Hematopoietic multipotent progenitor cell treated with erythropoietin and hydrocortisone succinate and interleukin-3 and kit ligand, for 15 days (in vitro differentiated cells): ENCODE measurements around the gene RRP36.
"Not testable (repeated sequence)": the region's sequence is repeated elsewhere in the genome, so short reads cannot be mapped to it uniquely, and the experiment has no call there.

Source experiments
- DNase-seq: peaks from one replicate; pipeline ENCODE4 v3.0.0-alpha.2; 2015; ENCODE audit warnings: low spot score

RRP36 gene

DNA sequence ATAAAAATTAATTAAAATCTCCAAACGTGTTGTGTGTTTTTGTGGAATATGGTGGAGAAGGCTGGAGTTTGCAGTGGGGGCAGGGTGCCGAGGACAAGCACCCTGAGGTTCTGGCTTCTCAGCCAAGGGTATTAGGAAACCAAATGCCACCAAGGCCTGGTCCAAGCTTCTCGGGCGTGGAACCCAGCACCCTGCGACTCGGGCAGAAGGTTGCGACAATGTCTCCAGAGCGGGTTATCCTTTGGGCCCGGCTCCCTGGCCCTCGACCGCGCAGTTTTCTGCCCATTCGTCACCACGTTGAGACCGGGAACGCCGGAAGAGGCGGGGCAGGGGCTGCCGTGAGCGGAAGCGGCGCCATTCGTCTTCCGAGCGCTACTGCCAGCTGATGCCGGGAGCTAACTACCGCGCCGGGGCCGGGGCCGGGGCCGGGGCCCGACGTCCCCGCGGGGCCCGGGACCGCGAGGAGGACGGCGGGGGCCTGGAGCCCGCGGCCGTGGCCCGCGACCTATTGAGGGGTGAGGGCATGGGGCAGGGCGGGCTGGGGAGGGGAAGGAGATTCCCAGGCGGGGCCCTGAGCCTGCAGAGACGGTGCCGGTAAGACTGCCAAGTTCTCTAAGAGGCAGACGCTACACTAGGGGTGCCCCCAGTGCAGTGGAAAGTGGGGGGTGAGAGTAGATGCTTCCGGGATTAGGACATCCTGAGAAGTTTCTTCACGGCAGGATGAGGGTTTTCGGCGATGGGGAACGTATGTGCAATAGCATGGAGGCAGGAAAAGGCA is at the start of gene RRP36:
Gene RRP36 (plus strand): TSS at position 354 of the 778 bp plus-strand sequence. CDS start 32 bp downstream, at position 386.
- DNase-seq = peak; percentile 74

- no peak for DNase-seq
These were observed 49.6 kb upstream of the RRP36 start for GRCh38 chr6:42971746-42972327.

- no peak for DNase-seq
These were observed 47.5 kb upstream of the RRP36 start for GRCh38 chr6:42973926-42974325.

DNA sequence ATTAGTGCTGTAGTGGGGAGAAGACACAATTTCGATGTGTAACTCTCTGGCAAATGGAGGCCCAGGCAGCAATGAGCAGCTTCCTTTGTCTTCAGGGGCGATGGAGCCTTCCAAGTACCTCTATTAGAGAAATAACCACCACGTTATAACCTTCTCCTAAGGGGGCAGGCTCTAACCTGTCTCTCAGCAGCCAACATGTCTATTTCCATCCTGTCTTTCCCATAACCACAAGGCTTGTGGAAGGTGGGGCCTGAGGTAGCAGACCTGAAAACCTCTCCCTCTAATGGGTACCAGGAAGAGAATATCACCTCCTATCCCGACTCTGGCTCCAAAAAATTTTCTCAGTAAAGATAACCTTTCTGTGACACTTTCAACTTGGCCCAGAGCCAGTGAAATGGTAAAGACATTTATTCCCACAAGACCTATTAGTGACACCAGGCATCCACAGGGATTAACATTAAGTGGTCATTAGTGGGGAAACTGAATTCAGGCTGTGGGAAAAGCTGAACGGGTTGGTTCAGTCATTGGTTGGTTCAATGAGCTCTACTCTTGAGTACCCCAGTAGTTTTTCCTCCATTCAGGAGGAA is 46.4 kb upstream of the RRP36 start:
- DNase-seq = no peak

GRCh38 chr6:42978487-42978838 is 43.0 kb upstream of the RRP36 start:
- DNase-seq = peak; percentile 28

GRCh38 chr6:42978839-42979522 is 42.4 kb upstream of the RRP36 start, which contains the start of gene PEX6:
PEX6 (minus strand) TSS chr6:42979181; CDS start chr6:42979150, 31 bp downstream.
- DNase-seq = peak; percentile 77

GRCh38 chr6:42979523-42980177 is 41.8 kb upstream of the RRP36 start:
- DNase-seq = no peak

GRCh38 chr6:42981836-42982235 is 39.6 kb upstream of the RRP36 start:
- no peak for DNase-seq

GRCh38 chr6:42984001-42984923 is 37.2 kb upstream of the RRP36 start, which contains the start of gene PPP2R5D:
PPP2R5D (plus strand) TSS chr6:42984570; CDS start chr6:42984678, 108 bp downstream.
- peak; percentile 99 for DNase-seq

DNA sequence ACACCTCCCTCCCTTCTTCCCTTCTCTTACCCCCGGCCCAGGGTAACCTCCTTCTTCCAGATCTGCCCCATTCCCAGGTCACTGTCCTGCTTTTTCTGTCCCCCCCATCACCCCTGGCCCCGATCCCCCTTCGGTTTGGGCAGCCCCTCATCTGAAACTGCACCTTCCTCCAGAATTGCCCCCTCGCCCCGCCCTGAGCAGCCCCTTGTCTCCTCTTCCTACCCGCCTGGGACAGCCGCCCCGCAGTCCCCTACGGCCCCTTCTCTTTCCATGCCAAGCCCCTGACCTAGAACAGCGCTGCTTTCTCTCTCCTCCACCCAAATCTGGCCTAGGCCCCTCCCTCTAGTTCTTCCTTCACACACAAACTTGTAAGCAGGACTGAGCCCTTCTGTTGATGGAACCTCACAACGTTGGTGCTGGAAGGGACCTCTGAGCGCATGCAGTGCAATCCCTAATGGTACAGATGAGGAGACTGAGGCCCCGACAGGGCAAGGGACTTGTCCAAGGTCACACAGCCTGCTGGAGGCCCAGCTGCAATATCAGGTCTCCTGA is 36.4 kb upstream of the RRP36 start:
- DNase-seq = no peak

DNA sequence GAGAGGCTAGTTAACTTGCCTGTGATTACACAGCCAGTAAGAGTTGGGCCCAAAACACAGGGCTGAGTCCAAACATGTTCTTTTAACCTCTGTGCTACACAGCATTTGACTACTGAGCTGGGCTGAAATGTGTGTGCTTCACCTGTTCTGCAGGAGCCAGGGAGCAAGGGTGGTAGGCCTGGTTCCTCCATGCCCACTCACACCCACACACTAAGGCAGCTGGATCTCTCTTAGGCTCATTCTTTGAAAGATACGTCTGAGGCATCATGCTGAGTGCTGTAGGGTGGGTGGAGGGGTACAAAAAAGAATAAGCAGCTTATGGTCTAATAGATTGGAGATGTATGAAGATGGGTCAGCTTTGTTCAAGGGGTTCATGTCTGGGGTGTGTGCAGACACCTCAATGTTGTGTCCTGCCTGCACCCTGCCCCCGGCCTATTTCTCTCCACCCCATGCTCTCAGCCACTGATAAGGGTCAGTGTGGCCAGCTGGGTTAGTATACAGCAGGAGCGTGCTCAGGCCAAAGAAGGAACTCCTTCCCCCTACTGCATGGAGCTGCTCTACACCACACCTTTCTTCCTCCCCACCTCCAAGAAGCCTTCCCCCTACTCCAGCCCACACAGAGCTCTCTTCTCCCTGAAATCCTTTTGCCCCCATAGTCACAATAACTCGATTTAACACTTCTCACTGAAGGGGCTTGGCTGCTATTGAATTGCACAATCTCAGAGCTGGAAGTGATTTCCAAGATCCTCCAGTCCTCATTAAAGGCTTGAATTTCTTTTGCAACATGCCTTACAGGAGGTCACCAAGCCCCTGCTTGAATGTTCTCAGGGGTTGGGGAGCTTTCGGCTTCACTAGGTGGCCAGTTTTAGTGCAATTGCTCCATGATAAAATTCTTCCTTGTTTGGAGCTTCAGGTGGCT is 33.6 kb upstream of the RRP36 start:
- DNase-seq = no peak

DNA sequence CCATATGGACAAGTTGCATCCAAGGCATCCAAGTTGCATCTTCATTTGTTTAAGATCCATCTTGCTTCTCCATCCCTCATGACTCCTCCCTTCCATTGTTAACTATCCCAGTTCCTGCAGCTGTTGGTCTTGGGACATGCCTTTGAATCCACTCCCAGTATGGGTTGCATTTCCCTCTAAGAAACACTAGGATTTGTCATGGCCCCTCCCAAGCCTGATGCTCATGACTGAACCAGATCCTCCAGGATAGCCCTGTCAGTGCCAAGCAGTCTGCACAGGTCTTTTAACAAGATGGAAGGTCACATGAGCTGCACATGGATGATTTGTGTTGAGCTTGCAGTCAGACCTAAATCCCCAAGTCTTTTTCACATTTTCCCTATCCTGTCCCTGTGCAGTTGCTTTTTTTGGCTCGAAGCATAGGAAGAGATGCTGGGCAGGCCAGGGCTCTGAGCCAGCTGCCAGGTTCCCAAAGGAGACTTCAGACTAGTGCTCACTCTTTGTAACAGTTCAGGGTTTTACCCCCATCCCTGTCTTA is 32.9 kb upstream of the RRP36 start:
- no peak for DNase-seq

DNA sequence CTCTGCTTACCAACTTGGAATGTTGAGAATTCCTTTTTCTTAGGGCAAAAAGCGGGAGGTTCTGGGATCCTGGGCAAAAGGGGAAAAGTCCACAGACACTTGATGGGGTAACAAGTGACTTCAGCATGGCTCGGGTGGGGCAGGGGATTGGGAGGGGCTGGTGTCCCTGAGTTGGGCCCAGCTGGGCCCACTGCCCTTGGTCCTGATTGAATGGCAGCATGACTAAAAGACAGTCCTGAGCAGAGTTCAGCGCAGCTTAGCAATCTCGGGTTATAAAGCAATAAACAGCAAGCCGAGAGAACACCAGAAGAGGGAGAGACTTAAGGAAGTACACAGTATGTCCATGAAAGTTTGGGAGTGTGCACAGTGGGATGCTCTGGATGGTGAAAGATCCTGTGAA is 31.5 kb upstream of the RRP36 start:
- DNase-seq = no peak

- no peak for DNase-seq
These were observed 28.0 kb upstream of the RRP36 start for GRCh38 chr6:42993445-42993844.

DNA sequence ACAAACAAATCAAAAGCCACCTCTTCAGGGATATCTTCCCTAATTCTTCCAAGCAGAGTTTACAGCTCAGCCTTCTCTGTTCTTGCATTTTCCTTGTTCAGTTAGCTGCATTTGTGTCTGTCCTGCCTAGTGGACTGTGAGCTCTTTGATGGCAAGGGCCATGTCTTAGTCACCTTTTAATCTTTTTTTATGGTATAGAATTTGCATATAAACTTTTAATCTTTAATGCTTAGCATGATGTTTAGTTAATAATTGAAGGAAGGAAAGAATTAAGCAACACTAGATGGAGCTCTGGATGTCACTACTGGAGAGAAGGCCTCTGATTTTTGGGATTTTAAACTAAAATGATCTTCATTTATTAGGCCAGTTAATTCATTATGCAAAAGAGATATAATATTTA is 24.9 kb upstream of the RRP36 start:
- no peak for DNase-seq

DNA sequence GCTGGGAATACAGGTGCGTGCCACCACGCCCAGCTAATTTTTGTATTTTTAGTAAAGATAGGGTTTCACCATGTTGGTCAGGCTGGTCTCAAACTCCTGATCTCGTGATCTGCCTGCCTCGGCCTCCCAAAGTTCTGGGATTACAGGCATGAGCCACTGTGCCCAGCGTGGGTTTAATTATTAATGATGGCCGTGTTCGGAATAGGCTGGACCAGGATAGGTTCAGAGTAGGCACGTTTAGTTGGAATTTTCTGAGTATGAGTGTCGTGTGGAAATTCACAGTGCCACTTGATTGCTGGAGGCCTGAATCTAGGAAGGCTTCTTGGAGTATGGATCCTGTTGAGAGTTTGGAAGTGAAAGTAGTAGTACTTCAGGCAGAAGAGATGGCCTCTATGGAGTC is 23.2 kb upstream of the RRP36 start:
- DNase-seq = not testable (repeated sequence)

DNA sequence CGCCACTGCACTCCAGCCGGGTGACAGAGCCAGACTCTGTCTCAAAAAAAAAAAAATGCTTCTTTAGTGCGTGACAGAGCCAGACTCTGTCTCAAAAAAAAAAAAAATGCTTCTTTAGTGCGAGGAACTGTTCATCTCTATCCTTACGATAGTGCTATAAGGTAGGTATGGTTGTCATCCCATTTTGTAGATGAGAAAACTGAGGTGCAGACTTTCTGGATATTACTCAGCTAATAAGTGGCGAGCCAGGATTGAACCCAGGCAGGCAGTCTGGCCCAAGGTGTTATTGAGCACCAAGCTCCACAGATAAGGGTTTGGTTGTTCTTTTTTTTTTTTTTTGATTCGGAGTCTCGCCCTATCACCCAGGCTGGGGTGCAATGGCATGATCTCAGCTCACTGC is 19.6 kb upstream of the RRP36 start:
- no peak for DNase-seq

DNA sequence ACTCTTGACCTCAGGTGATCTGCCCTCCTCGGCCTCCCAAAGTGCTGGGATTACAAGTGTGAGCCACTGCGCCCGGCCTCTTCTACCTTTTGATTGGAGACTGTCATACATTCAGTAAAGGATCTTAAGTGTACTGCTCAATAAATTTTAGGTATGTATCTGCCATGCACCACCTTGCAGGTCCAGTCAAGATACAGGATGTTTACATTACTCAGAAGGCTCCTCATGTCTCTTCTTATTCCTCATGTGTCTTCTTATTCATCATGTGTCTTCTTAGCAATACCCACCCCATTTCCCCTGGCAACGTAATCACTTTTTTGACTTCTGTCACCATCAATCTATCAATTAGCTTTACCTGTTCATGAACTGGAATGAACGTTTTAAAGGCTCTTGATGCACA is 15.6 kb upstream of the RRP36 start:
- no peak for DNase-seq

DNA sequence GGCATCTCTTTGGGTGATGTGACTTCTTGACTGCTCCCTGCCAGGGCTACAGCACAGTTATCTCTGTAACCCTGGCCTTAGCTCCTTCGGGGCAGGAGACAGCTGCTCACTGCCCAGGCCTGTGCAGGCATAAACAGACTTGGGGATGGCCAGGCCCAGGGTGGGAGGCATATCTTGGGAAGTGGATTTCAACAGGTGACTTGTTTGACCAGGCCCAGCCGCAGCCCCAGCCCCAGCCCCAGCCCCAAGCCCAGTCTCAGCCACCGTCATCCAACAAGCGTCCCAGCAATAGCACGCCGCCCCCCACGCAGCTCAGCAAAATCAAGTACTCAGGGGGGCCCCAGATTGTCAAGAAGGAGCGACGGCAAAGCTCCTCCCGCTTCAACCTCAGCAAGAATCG is 15.2 kb upstream of the RRP36 start:
- DNase-seq = no peak
